Measurements from ENCODE around the gene CARD16.

DNA sequence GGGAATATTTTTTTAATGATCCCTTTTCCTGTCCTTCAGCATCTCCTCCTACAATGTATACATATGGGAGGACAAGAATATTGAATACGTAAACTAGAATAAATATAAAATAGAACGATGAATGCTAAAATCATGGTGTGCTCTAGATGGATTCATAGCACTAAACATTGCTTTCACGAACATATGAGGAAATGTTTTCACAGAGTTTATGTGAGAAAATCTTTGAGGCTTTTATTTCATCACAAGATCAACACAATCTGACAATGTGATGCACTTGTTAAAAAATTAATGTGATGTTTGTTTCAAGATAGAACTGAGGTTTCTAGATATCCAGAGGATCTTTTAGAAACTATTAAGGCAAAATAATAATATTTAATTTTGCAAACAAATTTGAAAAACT is 3.0 kb downstream of the CARD16 start:
- TF ChIP-seq FOXA1 (IDR thresholded peaks at IDR 0.05) (no peak), ZNF384 (IDR thresholded peaks at IDR 0.05) (no peak), HDGF (IDR thresholded peaks at IDR 0.05; ENCODE audit: borderline replicate concordance) (no peak), SUZ12 (IDR thresholded peaks at IDR 0.05) (no peak), LEF1 (IDR thresholded peaks at IDR 0.05; ENCODE audit: borderline replicate concordance) (no peak)

Data from HEK293T (cell line).